MG63 (cell line): Measurements from ENCODE around the gene PTCRA. TPM values are rescaled to one million over a fixed set of nuclear protein-coding genes. Genes with fewer than 3 reads are reported as not detected.
A peak's percentile ranks its signal among the peaks of the same experiment; 100 is the strongest.
"Not testable (repeated sequence)": the region's sequence is repeated elsewhere in the genome, so short reads cannot be mapped to it uniquely, and the experiment has no call there.

ENCODE experiments used
- DNase-seq: peaks from one replicate; pipeline ENCODE4 v3.0.0-alpha.2; 2020
- H3K27me3 ChIP-seq: fragments of 250-450 bp; sonication (Bioruptor Pico); 2 replicates; pipeline ENCODE4 v1.5.1; 2020; ENCODE audit warnings: mild to moderate bottlenecking, moderate library complexity
- H3K36me3 ChIP-seq: fragments of 250-450 bp; sonication (Bioruptor Pico); 2 replicates; pipeline ENCODE4 v1.5.1; 2020; ENCODE audit warnings: mild to moderate bottlenecking, moderate library complexity
- H3K4me3 ChIP-seq: fragments of 250-450 bp; sonication (Bioruptor Pico); 2 replicates; pipeline ENCODE4 v1.5.1; 2020; ENCODE audit warnings: mild to moderate bottlenecking, moderate library complexity
- H3K9me3 ChIP-seq: fragments of 250-450 bp; sonication (Bioruptor Pico); 2 replicates; pipeline ENCODE4 v1.5.1; 2020; ENCODE audit warnings: mild to moderate bottlenecking, moderate library complexity
- total RNA-seq: library from RNA; depleted of rRNA; stranded (reverse); fragments of >200 nt; shearing (Covaris generic); gene quantifications from 2 replicates; pipeline ENCODE4 v1.2.3, GENCODE V29; 2014; ENCODE audit warnings: low replicate concordance

The PTCRA gene
- total RNA-seq, 1 experiment from 2014 or later: not detected

- H3K9me3 ChIP-seq: no peaks in the 10 kb centered on the region
- H3K36me3 ChIP-seq: no peaks in the 10 kb centered on the region
- DNase-seq: no peak
- H3K27me3 ChIP-seq: no peaks in the 10 kb centered on the region
- no peak overlapping the region for H3K4me3 ChIP-seq
Observed at GRCh38 chr6:42896178-42896719, 19.6 kb upstream of the PTCRA start.

- no peaks in the 10 kb centered on the region for H3K9me3 ChIP-seq
- H3K36me3 ChIP-seq: no peaks in the 10 kb centered on the region
- H3K27me3 ChIP-seq: no peaks in the 10 kb centered on the region
- peak; percentile 24 for DNase-seq
- no peak overlapping the region for H3K4me3 ChIP-seq
Observed at GRCh38 chr6:42898891-42899361, 16.9 kb upstream of the PTCRA start.

GRCh38 chr6:42899871-42900270 is 16.0 kb upstream of the PTCRA start:
- no peak for DNase-seq
- Histone ChIP-seq H3K27me3 (no peaks in the 10 kb centered on the region), H3K36me3 (no peaks in the 10 kb centered on the region), H3K9me3 (no peaks in the 10 kb centered on the region), H3K4me3 (no peak overlapping the region)

GRCh38 chr6:42901538-42901957 is 14.3 kb upstream of the PTCRA start:
- no peak overlapping the region for H3K4me3 ChIP-seq
- DNase-seq: peak; percentile 53
- H3K27me3 ChIP-seq: no peaks in the 10 kb centered on the region
- no peaks in the 10 kb centered on the region for H3K36me3 ChIP-seq
- no peaks in the 10 kb centered on the region for H3K9me3 ChIP-seq

GRCh38 chr6:42902429-42903263 is 13.2 kb upstream of the PTCRA start:
- not testable (repeated sequence) for H3K36me3 ChIP-seq, H3K4me3 ChIP-seq, DNase-seq, H3K27me3 ChIP-seq, H3K9me3 ChIP-seq

- Histone ChIP-seq H3K4me3 (no peak overlapping the region), H3K27me3 (no peaks in the 10 kb centered on the region), H3K36me3 (no peaks in the 10 kb centered on the region), H3K9me3 (no peaks in the 10 kb centered on the region)
- DNase-seq: no peak
Observed at GRCh38 chr6:42904467-42904866, 11.4 kb upstream of the PTCRA start.

GRCh38 chr6:42907336-42907735 is 8.5 kb upstream of the PTCRA start:
- Histone ChIP-seq H3K4me3 (no peak overlapping the region), H3K36me3 (no peaks in the 10 kb centered on the region), H3K9me3 (no peaks in the 10 kb centered on the region), H3K27me3 (no peaks in the 10 kb centered on the region)
- DNase-seq: no peak

GRCh38 chr6:42909835-42910234 is 6.0 kb upstream of the PTCRA start:
- Histone ChIP-seq H3K27me3 (no peaks in the 10 kb centered on the region), H3K9me3 (no peaks in the 10 kb centered on the region), H3K4me3 (no peak overlapping the region), H3K36me3 (no peaks in the 10 kb centered on the region)
- DNase-seq: no peak

- Histone ChIP-seq H3K36me3 (no peaks in the 10 kb centered on the region), H3K9me3 (no peaks in the 10 kb centered on the region), H3K27me3 (no peaks in the 10 kb centered on the region), H3K4me3 (no peak overlapping the region)
- no peak for DNase-seq
Observed at GRCh38 chr6:42911171-42912021, 4.5 kb upstream of the PTCRA start.

GRCh38 chr6:42914546-42914945 is 1.3 kb upstream of the PTCRA start:
- H3K4me3 ChIP-seq: no peak overlapping the region
- no peaks in the 10 kb centered on the region for H3K27me3 ChIP-seq
- DNase-seq: no peak
- no peaks in the 10 kb centered on the region for H3K36me3 ChIP-seq
- H3K9me3 ChIP-seq: no peaks in the 10 kb centered on the region

- no peak for DNase-seq
- Histone ChIP-seq H3K9me3 (no peaks in the 10 kb centered on the region), H3K27me3 (no peaks in the 10 kb centered on the region), H3K4me3 (no peak overlapping the region), H3K36me3 (no peaks in the 10 kb centered on the region)
Observed at GRCh38 chr6:42916288-42916687, 435 bp downstream of the PTCRA start.

- Histone ChIP-seq H3K4me3 (no peak overlapping the region), H3K9me3 (no peaks in the 10 kb centered on the region), H3K27me3 (no peaks in the 10 kb centered on the region), H3K36me3 (no peaks in the 10 kb centered on the region)
- DNase-seq: no peak
Observed at GRCh38 chr6:42921801-42922200, 5.9 kb downstream of the PTCRA start.

- H3K9me3 ChIP-seq: no peaks in the 10 kb centered on the region
- DNase-seq: no peak
- no peaks in the 10 kb centered on the region for H3K36me3 ChIP-seq
- no peaks in the 10 kb centered on the region for H3K27me3 ChIP-seq
- no peak overlapping the region for H3K4me3 ChIP-seq
Observed at GRCh38 chr6:42923666-42924065, 7.8 kb downstream of the PTCRA start.

GRCh38 chr6:42925248-42925857 is 9.5 kb downstream of the PTCRA start:
- DNase-seq: no peak
- Histone ChIP-seq H3K4me3 (no peak overlapping the region), H3K27me3 (no peaks in the 10 kb centered on the region), H3K9me3 (no peaks in the 10 kb centered on the region), H3K36me3 (no peaks in the 10 kb centered on the region)

GRCh38 chr6:42928986-42929820 is 13.3 kb downstream of the PTCRA start, which contains the start of gene CNPY3:
Gene CNPY3 (plus strand): TSS chr6:42929480. CDS start chr6:42929571, 91 bp downstream.
- peak; percentile 96 for DNase-seq
- Histone ChIP-seq H3K9me3 (no peaks in the 10 kb centered on the region), H3K27me3 (no peaks in the 10 kb centered on the region), H3K36me3 (peaks cover 3% of the 10 kb centered on the region), H3K4me3 (peak within 1 kb of the TSS; percentile 74)

GRCh38 chr6:42929821-42930360 is 14.0 kb downstream of the PTCRA start:
- H3K9me3 ChIP-seq: no peaks in the 10 kb centered on the region
- peaks cover 3% of the 10 kb centered on the region for H3K36me3 ChIP-seq
- no peak for DNase-seq
- H3K4me3 ChIP-seq: peak overlapping the region; percentile 74
- no peaks in the 10 kb centered on the region for H3K27me3 ChIP-seq
